ENCODE measurements around the gene CNBP. TPM values are rescaled to one million over a fixed set of nuclear protein-coding genes. Genes with fewer than 3 reads are reported as not detected.

CNBP gene
- total RNA-seq, 1 experiment from 2014 or later, result 353 TPM

- no peaks in the 10 kb centered on the region for H3K27me3 ChIP-seq (ENCODE audit: insufficient read depth, low read length)
- DNase-seq (ENCODE audit: low read depth, low spot score), result peak; percentile 57
- RAD21 ChIA-PET (ENCODE audit: low non-redundant PET in 1 of 2, low total read pairs in 2 of 2, uncharacterized antibody in 2 of 2, unreplicated experiment in 2 of 2), result no interaction called here
- H3K36me3 ChIP-seq (ENCODE audit: control insufficient read depth in 1 of 2, insufficient read depth in 2 of 2, low read length in 2 of 2), result no peaks in the 10 kb centered on the region
- POLR2A ChIA-PET, result interaction anchor here (0.5 to 2.6 kb wide), 3 partner anchors 12 to 222 kb away, joined by 3 to 12 read pairs (median 6); no protein-coding TSS in a partner anchor
- peak overlapping the region; percentile 75 for H2AFZ ChIP-seq (ENCODE audit: low read depth, low read length, poor library complexity, severe bottlenecking)
- peaks cover 36 to 66% of the 10 kb centered on the region in 2 experiments for H3K4me1 ChIP-seq (ENCODE audit: control insufficient read depth in 1 of 2, insufficient read depth in 2 of 2, low read length in 2 of 2)
- peak overlapping the region in 1 of 2 experiments; percentile 7; a peak in 1 of 4 replicates for H3K4me3 ChIP-seq (replicated peaks in 1 of 2; ENCODE audit: low read depth in 1 of 2, low read length in 2 of 2)
- CTCF ChIA-PET, result interaction anchor here (2.7 kb wide), 1 partner anchor 19 kb away, joined by 13 read pairs; no protein-coding TSS in a partner anchor
- no peaks in the 10 kb centered on the region for H4K20me1 ChIP-seq (ENCODE audit: insufficient read depth)
- intact Hi-C loops (cut with micrococcal nuclease), result loop anchor here (5.0 kb wide), 1 partner anchor 44 kb away; the partner anchor contains the start of gene CNBP
- peak; percentile 66 for TF ChIP-seq JUND (IDR thresholded peaks at IDR 0.05)
- TF ChIP-seq ELF1 (IDR thresholded peaks at IDR 0.05; ENCODE audit: borderline replicate concordance, low read depth), result no peak
- TF ChIP-seq ATF3 (IDR thresholded peaks at IDR 0.05), result no peak
- peak; percentile 63; the same call in 1 of the 2 replicates for TF ChIP-seq MAX (IDR thresholded peaks at IDR 0.05)
- peak; percentile 62; the same call in 1 of the 2 replicates for TF ChIP-seq SRF (IDR thresholded peaks at IDR 0.05; ENCODE audit: low read depth)
- no peak for TF ChIP-seq CBX3 (IDR thresholded peaks at IDR 0.05; ENCODE audit: low read depth)
- TF ChIP-seq FOSL1 (IDR thresholded peaks at IDR 0.05; ENCODE audit: low read depth), result peak; percentile 55; the same call in 1 of the 2 replicates
- BruUV-seq (replicated peaks), result no TSS peak
- no peaks in the 10 kb centered on the region for H3K9me2 ChIP-seq (ENCODE audit: insufficient read depth)
- H3K9me3 ChIP-seq (ENCODE audit: control insufficient read depth in 1 of 2, insufficient read depth in 1 of 2, low read depth in 1 of 2, low read length in 2 of 2), result no peaks in the 10 kb centered on the region
- H3K79me2 ChIP-seq (ENCODE audit: insufficient read depth, low read length), result no peaks in the 10 kb centered on the region
- peak overlapping the region; percentile 28 for H3K9ac ChIP-seq (ENCODE audit: low read length)
- peak overlapping the region; percentile 50 for H3K27ac ChIP-seq (ENCODE audit: low read depth, low read length)
- peak; percentile 78 for ATAC-seq
- H3K4me2 ChIP-seq (ENCODE audit: low read length), result peak overlapping the region; percentile 59
These were observed 42.7 kb upstream of the CNBP start for GRCh38 chr3:129226374-129226773.

GRCh38 chr3:129224984-129225393, 41.3 kb upstream of the CNBP start:
- Histone ChIP-seq H3K4me1 (ENCODE audit: control insufficient read depth in 1 of 2, insufficient read depth in 2 of 2, low read length in 2 of 2) (peaks cover 29 to 52% of the 10 kb centered on the region in 2 experiments), H3K9me2 (ENCODE audit: insufficient read depth) (no peaks in the 10 kb centered on the region), H3K9ac (ENCODE audit: low read length) (peak overlapping the region; percentile 27), H3K36me3 (ENCODE audit: control insufficient read depth in 1 of 2, insufficient read depth in 2 of 2, low read length in 2 of 2) (no peaks in the 10 kb centered on the region), H3K4me3 (replicated peaks in 1 of 2; ENCODE audit: low read depth in 1 of 2, low read length in 2 of 2) (peak overlapping the region in 1 of 2 experiments; percentile 17; a peak in 1 of 4 replicates), H4K20me1 (ENCODE audit: insufficient read depth) (no peaks in the 10 kb centered on the region), H2AFZ (ENCODE audit: low read depth, low read length, poor library complexity, severe bottlenecking) (peak overlapping the region; percentile 92), H3K27me3 (ENCODE audit: insufficient read depth, low read length) (no peaks in the 10 kb centered on the region), H3K27ac (ENCODE audit: low read depth, low read length) (peak overlapping the region; percentile 44), H3K79me2 (ENCODE audit: insufficient read depth, low read length) (no peaks in the 10 kb centered on the region), H3K4me2 (ENCODE audit: low read length) (peak overlapping the region; percentile 63), H3K9me3 (ENCODE audit: control insufficient read depth in 1 of 2, insufficient read depth in 1 of 2, low read depth in 1 of 2, low read length in 2 of 2) (no peaks in the 10 kb centered on the region)
- ChIA-PET RAD21 (ENCODE audit: low non-redundant PET in 1 of 2, low total read pairs in 2 of 2, uncharacterized antibody in 2 of 2, unreplicated experiment in 2 of 2) (interaction anchor here in 1 of 2 experiments (1.2 kb wide), 1 partner anchor 21 kb away, joined by 3 read pairs; no protein-coding TSS in a partner anchor), POLR2A (interaction anchor here (0.6 to 2.6 kb wide), 5 partner anchors 9 to 41 kb away, joined by 3 to 12 read pairs (median 4); partner anchors contain the start of genes CNBP and COPG1), CTCF (interaction anchor here (1.5 to 2.7 kb wide), 4 partner anchors 13 to 255 kb away, joined by 3 to 13 read pairs (median 5); no protein-coding TSS in a partner anchor)
- BruUV-seq (replicated peaks), result no TSS peak
- DNase-seq (ENCODE audit: low read depth, low spot score), result no peak
- 0 out of 2 replicates have a peak, but pooled peaks have one; percentile 20 for TF ChIP-seq CBX3 (IDR thresholded peaks at IDR 0.05; ENCODE audit: low read depth)
- peak; percentile 90 for TF ChIP-seq CEBPB (IDR thresholded peaks at IDR 0.05; ENCODE audit: low read depth)
- no peak for TF ChIP-seq ZBTB33 (IDR thresholded peaks at IDR 0.05; ENCODE audit: extremely low read depth, insufficient replicate concordance, low read length)
- TF ChIP-seq POLR2AphosphoS5 (IDR thresholded peaks at IDR 0.05; ENCODE audit: low read depth, low read length), result peak; percentile 49
- no peak for TF ChIP-seq RAD21 (IDR thresholded peaks at IDR 0.05; ENCODE audit: low read depth)
- peak; percentile 61 for ATAC-seq
- intact Hi-C loops (cut with micrococcal nuclease), result loop anchor here (5.0 kb wide), 1 partner anchor 43 kb away; the partner anchor contains the start of gene CNBP
